Adrenal gland (tissue), 5 donors: ENCODE data around the gene CMKLR1.

Experiments used
- CTCF ChIP-seq, 6 experiments: fragments of 450-650 bp in 4 of 6; fragments of 200-600 bp in 2 of 6; sonication (generic) in 1 of 6; IDR thresholded peaks; 1 replicate in 5 of 6; 2 replicates in 1 of 6; pipeline versions ENCODE4 v1.5.1 to v1.8.0; 2016 to 2021; ENCODE audit warnings: antibody characterized with exemption in 6 of 6, mild to moderate bottlenecking in 2 of 6, moderate library complexity in 1 of 6
- POLR2A ChIP-seq, 2 donors: fragments of 450-650 bp; IDR thresholded peaks; one replicate each; pipeline ENCODE4 v1.6.1; 2017; ENCODE audit warnings: antibody characterized with exemption in 2 of 2, mild to moderate bottlenecking in 2 of 2, moderate library complexity in 1 of 2
- donor health status: DM: no; HTN: no; CAD: no.

- TF ChIP-seq CTCF (IDR thresholded peaks at IDR 0.05), result no peak
- no peak for TF ChIP-seq POLR2A (IDR thresholded peaks at IDR 0.05)
Observed at GRCh38 chr12:108316176-108317086, 22.7 kb downstream of the CMKLR1 start.
